ENCODE results near the gene STX11. TPM values are rescaled to one million over a fixed set of nuclear protein-coding genes. Genes with fewer than 3 reads are reported as not detected.

Gene STX11
- total RNA-seq, 1 experiment from 2014 or later: 1.3 TPM

DNA sequence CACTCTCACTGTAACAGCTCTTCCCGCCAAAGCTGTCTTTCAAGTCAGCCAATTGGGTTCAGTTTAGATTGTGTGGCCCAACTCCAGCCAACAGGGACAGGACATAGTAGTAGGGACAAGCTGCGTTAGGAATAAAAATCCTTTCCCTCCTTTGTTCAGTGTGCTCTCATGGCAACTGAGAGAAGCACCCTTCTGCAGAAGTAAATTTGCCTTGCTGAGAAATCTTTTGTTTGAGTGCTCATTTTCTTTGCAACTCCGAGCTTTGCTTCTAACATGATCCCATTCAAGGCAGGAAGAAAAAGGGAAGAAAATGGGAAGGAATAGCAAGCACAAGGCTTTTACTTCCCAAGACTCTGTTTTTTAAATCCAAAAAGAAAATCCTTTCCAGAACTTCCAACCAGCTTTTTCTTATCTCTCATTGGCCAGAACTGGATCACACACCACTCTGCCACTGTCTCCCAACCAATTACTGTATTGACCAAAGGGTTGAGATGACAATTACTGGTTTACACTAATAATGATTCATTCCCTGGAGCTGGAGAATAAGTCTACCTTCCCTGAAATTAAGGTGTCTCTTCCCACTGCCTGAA, 52.7 kb downstream of the STX11 start:
- H3K4me3 ChIP-seq (ENCODE audit: low read depth, low read length): no peak overlapping the region
- TF ChIP-seq, protein P1, sequence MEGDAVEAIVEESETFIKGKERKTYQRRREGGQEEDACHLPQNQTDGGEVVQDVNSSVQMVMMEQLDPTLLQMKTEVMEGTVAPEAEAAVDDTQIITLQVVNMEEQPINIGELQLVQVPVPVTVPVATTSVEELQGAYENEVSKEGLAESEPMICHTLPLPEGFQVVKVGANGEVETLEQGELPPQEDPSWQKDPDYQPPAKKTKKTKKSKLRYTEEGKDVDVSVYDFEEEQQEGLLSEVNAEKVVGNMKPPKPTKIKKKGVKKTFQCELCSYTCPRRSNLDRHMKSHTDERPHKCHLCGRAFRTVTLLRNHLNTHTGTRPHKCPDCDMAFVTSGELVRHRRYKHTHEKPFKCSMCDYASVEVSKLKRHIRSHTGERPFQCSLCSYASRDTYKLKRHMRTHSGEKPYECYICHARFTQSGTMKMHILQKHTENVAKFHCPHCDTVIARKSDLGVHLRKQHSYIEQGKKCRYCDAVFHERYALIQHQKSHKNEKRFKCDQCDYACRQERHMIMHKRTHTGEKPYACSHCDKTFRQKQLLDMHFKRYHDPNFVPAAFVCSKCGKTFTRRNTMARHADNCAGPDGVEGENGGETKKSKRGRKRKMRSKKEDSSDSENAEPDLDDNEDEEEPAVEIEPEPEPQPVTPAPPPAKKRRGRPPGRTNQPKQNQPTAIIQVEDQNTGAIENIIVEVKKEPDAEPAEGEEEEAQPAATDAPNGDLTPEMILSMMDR (IDR thresholded peaks at IDR 0.05; ENCODE audit: insufficient read depth in 1 of 2, low read depth in 1 of 2, low read length in 1 of 2, severe bottlenecking in 1 of 2, unreplicated experiment in 1 of 2): no peak
- no TSS peak for BruUV-seq (replicated peaks)
- no peaks in the 10 kb centered on the region; the same call in 1 of the 2 replicates for H3K4me1 ChIP-seq
- intact Hi-C loops (cut with micrococcal nuclease; ENCODE audit: unreplicated experiment): no loop called here
- no peaks in the 10 kb centered on the region for H3K27me3 ChIP-seq (replicated peaks; ENCODE audit: control insufficient read depth, insufficient read depth, low read length)
- Mint-ChIP-seq H3K27ac (ENCODE audit: unreplicated experiment) (no peak overlapping the region), H3K4me1 (ENCODE audit: low read depth, unreplicated experiment) (no peaks in the 10 kb centered on the region), H3K9me3 (ENCODE audit: unreplicated experiment) (peaks cover 51% of the 10 kb centered on the region), H3K27me3 (ENCODE audit: insufficient read depth, unreplicated experiment) (peaks cover 3% of the 10 kb centered on the region), H3K36me3 (ENCODE audit: insufficient read depth, unreplicated experiment) (no peaks in the 10 kb centered on the region), H3K4me3 (ENCODE audit: unreplicated experiment) (no peak overlapping the region)
- no peaks in the 10 kb centered on the region for H3K36me3 ChIP-seq (ENCODE audit: control insufficient read depth, insufficient read depth, low read length)
- H3K9me3 ChIP-seq: peaks cover 12% of the 10 kb centered on the region; the same call in 1 of the 2 replicates
- DNase-seq: no peak
- ChIA-PET POLR2A (no interaction called here), CTCF (no interaction called here)

DNA sequence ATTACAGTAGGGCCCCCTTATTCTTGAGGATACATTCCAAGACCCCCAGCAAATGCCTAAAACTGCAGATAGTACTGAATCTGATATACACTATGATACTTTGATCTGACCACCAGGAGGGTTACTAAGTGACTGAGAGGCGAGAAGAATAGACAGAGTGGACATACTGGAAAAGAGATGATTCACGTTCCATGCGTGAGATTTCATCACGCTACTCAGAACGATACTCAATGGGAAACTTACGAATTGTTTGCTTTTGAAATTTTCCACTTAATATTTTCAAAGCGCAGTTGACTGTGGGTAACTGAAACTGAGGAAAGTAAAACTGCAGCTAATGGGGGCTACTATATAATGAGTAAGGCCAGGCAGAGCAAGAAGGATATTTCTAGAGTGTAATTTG, 60.8 kb downstream of the STX11 start:
- H3K27ac Mint-ChIP-seq (ENCODE audit: unreplicated experiment): no peak overlapping the region
- CTCF ChIA-PET: no interaction called here
- Histone ChIP-seq H3K9me3 (no peaks in the 10 kb centered on the region), H3K36me3 (ENCODE audit: control insufficient read depth, insufficient read depth, low read length) (no peaks in the 10 kb centered on the region), H3K4me1 (no peaks in the 10 kb centered on the region; the same call in 1 of the 2 replicates), H3K27me3 (replicated peaks; ENCODE audit: control insufficient read depth, insufficient read depth, low read length) (no peaks in the 10 kb centered on the region), H3K4me3 (ENCODE audit: low read depth, low read length) (no peak overlapping the region)
- no peak for DNase-seq
- intact Hi-C loops (cut with micrococcal nuclease; ENCODE audit: unreplicated experiment): loop anchor here (10.0 kb wide), 1 partner anchor 204 kb away; no protein-coding TSS in a partner anchor
- H3K36me3 Mint-ChIP-seq (ENCODE audit: insufficient read depth, unreplicated experiment): peaks cover 10% of the 10 kb centered on the region
- no peak overlapping the region for H3K4me3 Mint-ChIP-seq (ENCODE audit: unreplicated experiment)
- H3K27me3 Mint-ChIP-seq (ENCODE audit: insufficient read depth, unreplicated experiment): peaks cover 4% of the 10 kb centered on the region
- BruUV-seq (replicated peaks): no TSS peak
- TF ChIP-seq, protein P1 (IDR thresholded peaks at IDR 0.05; ENCODE audit: insufficient read depth in 1 of 2, low read depth in 1 of 2, low read length in 1 of 2, severe bottlenecking in 1 of 2, unreplicated experiment in 1 of 2): no peak
- H3K9me3 Mint-ChIP-seq (ENCODE audit: unreplicated experiment): peaks cover 9% of the 10 kb centered on the region
- POLR2A ChIA-PET: no interaction called here
- H3K4me1 Mint-ChIP-seq (ENCODE audit: low read depth, unreplicated experiment): peaks cover 9% of the 10 kb centered on the region

DNA sequence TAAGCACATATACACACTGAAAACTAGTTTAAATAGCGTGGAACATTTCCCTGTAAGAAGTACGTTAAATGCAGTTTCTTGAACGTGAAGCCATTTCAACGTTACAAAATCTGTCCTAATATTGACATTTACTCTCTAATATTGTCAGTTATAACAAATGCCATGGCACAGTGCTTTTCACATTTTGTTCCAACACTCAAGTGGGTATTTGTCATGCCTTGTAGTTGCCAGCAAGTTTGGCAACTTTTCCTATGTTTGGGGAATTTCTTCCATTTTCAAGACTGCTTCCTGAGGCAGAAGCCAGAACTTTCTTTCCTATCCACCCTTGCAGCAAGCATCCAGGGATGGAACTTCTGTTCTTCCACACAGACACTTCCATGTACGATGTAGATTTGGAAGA, 63.0 kb downstream of the STX11 start:
- Histone ChIP-seq H3K4me1 (peaks cover 7% of the 10 kb centered on the region), H3K36me3 (ENCODE audit: control insufficient read depth, insufficient read depth, low read length) (no peaks in the 10 kb centered on the region), H3K27me3 (replicated peaks; ENCODE audit: control insufficient read depth, insufficient read depth, low read length) (no peaks in the 10 kb centered on the region), H3K9me3 (no peaks in the 10 kb centered on the region), H3K4me3 (ENCODE audit: low read depth, low read length) (no peak overlapping the region)
- TF ChIP-seq, protein P1 (IDR thresholded peaks at IDR 0.05; ENCODE audit: insufficient read depth in 1 of 2, low read depth in 1 of 2, low read length in 1 of 2, severe bottlenecking in 1 of 2, unreplicated experiment in 1 of 2): no peak
- no TSS peak for BruUV-seq (replicated peaks)
- Mint-ChIP-seq H3K4me1 (ENCODE audit: low read depth, unreplicated experiment) (peaks cover 29% of the 10 kb centered on the region), H3K27ac (ENCODE audit: unreplicated experiment) (no peak overlapping the region), H3K4me3 (ENCODE audit: unreplicated experiment) (no peak overlapping the region), H3K9me3 (ENCODE audit: unreplicated experiment) (no peaks in the 10 kb centered on the region), H3K36me3 (ENCODE audit: insufficient read depth, unreplicated experiment) (peaks cover 23% of the 10 kb centered on the region), H3K27me3 (ENCODE audit: insufficient read depth, unreplicated experiment) (peaks cover 6% of the 10 kb centered on the region)
- intact Hi-C loops (cut with micrococcal nuclease; ENCODE audit: unreplicated experiment): loop anchor here (10.0 kb wide), 1 partner anchor 201 kb away; no protein-coding TSS in a partner anchor
- no peak for DNase-seq
- ChIA-PET CTCF (no interaction called here), POLR2A (no interaction called here)

Measured in Caco-2 (cell line).